ENCODE results near the gene XPO1. TPM values are rescaled to one million over a fixed set of nuclear protein-coding genes. Genes with fewer than 3 reads are reported as not detected.

XPO1 gene
- total RNA-seq, 1 experiment from 2014 or later, result 247 TPM

DNA sequence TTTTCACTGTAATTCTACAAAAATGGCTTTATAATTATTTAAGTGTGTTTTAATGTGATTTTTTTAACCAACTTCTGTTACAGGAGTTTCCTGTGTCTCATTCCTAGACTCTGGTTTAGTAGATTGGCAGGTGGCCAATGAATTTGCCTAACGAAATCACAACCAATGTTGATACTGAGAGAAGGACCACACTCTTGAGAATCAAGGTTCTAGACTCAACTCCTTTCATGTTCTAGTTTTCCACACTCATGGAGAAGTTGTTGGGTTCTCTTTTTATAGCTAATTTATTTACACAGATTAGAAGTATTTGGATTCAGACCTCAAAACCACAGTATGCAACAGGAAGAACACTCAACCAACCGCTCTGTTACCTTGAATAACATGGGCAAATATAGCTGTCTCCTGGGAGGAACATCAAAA lies 44.6 kb downstream of the XPO1 start:
- Histone ChIP-seq H3K4me1 (ENCODE audit: insufficient read depth, low read length, poor library complexity, severe bottlenecking) (no peaks in the 10 kb centered on the region), H3K4me3 (ENCODE audit: low read depth, low read length, poor library complexity, severe bottlenecking) (no peak overlapping the region), H3K36me3 (ENCODE audit: insufficient read depth, low read length, poor library complexity, severe bottlenecking) (peaks cover 95% of the 10 kb centered on the region), H3K27me3 (replicated peaks; ENCODE audit: insufficient read depth, low read depth, low read length, poor library complexity) (no peaks in the 10 kb centered on the region), H3K27ac (ENCODE audit: low read depth, low read length, poor library complexity, severe bottlenecking) (no peak overlapping the region), H3K9me3 (ENCODE audit: low read depth, low read length, poor library complexity, severe bottlenecking) (no peaks in the 10 kb centered on the region)
- DNase-seq (ENCODE audit: low spot score), result peak; percentile 33
- intact Hi-C loops (cut with micrococcal nuclease; ENCODE audit: unreplicated experiment), result no loop called here
- BruUV-seq (replicated peaks), result no TSS peak
- POLR2A ChIA-PET (ENCODE audit: low non-redundant PET), result no interaction called here
- TF ChIP-seq EZH2 (IDR thresholded peaks at IDR 0.05; ENCODE audit: borderline replicate concordance, low read depth, low read length, poor library complexity, severe bottlenecking), result no peak
- no peak for TF ChIP-seq CTCF (conservative IDR thresholded peaks at IDR 0.05; ENCODE audit: low read depth, low read length)
- CTCF ChIA-PET, result no interaction called here

DNA sequence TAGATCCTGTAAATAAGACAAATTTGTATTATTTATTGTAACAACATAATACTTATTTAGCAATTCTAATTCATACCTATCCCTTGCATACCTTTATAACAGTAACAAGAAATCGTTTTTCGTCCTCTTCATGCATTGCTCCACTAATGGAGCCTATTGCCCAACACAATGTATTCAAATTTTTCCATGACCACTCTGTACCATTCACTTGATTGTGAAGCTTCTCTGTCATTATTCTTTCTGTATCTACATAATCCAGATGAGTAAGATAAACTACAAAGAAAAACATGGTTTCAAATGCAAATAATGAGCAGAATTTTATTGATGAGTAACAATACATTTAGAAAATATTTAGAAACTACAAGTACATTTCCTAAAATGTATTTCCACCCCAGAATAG lies 45.7 kb downstream of the XPO1 start:
- ChIA-PET CTCF (no interaction called here), POLR2A (ENCODE audit: low non-redundant PET) (no interaction called here)
- no peaks in the 10 kb centered on the region for H3K9me3 ChIP-seq (ENCODE audit: low read depth, low read length, poor library complexity, severe bottlenecking)
- no peak overlapping the region for H3K27ac ChIP-seq (ENCODE audit: low read depth, low read length, poor library complexity, severe bottlenecking)
- no peaks in the 10 kb centered on the region for H3K27me3 ChIP-seq (replicated peaks; ENCODE audit: insufficient read depth, low read depth, low read length, poor library complexity)
- no peak for DNase-seq (ENCODE audit: low spot score)
- H3K4me1 ChIP-seq (ENCODE audit: insufficient read depth, low read length, poor library complexity, severe bottlenecking), result no peaks in the 10 kb centered on the region
- intact Hi-C loops (cut with micrococcal nuclease; ENCODE audit: unreplicated experiment), result no loop called here
- H3K4me3 ChIP-seq (ENCODE audit: low read depth, low read length, poor library complexity, severe bottlenecking), result no peak overlapping the region
- TSS peak; percentile 77 for BruUV-seq (replicated peaks)
- H3K36me3 ChIP-seq (ENCODE audit: insufficient read depth, low read length, poor library complexity, severe bottlenecking), result peaks cover 95% of the 10 kb centered on the region
- no peak for TF ChIP-seq EZH2 (IDR thresholded peaks at IDR 0.05; ENCODE audit: borderline replicate concordance, low read depth, low read length, poor library complexity, severe bottlenecking)
- no peak for TF ChIP-seq CTCF (conservative IDR thresholded peaks at IDR 0.05; ENCODE audit: low read depth, low read length)

GRCh38 chr2:61485281-61485680 lies 52.9 kb downstream of the XPO1 start:
- intact Hi-C loops (cut with micrococcal nuclease; ENCODE audit: unreplicated experiment), result no loop called here
- H3K27ac ChIP-seq (ENCODE audit: low read depth, low read length, poor library complexity, severe bottlenecking), result no peak overlapping the region
- H3K4me1 ChIP-seq (ENCODE audit: insufficient read depth, low read length, poor library complexity, severe bottlenecking), result no peaks in the 10 kb centered on the region
- DNase-seq (ENCODE audit: low spot score), result no peak
- TF ChIP-seq EZH2 (IDR thresholded peaks at IDR 0.05; ENCODE audit: borderline replicate concordance, low read depth, low read length, poor library complexity, severe bottlenecking), result no peak
- no peak for TF ChIP-seq CTCF (conservative IDR thresholded peaks at IDR 0.05; ENCODE audit: low read depth, low read length)
- H3K4me3 ChIP-seq (ENCODE audit: low read depth, low read length, poor library complexity, severe bottlenecking), result no peak overlapping the region
- no peaks in the 10 kb centered on the region for H3K9me3 ChIP-seq (ENCODE audit: low read depth, low read length, poor library complexity, severe bottlenecking)
- POLR2A ChIA-PET (ENCODE audit: low non-redundant PET), result no interaction called here
- peaks cover 88% of the 10 kb centered on the region for H3K36me3 ChIP-seq (ENCODE audit: insufficient read depth, low read length, poor library complexity, severe bottlenecking)
- CTCF ChIA-PET, result no interaction called here
- H3K27me3 ChIP-seq (replicated peaks; ENCODE audit: insufficient read depth, low read depth, low read length, poor library complexity), result no peaks in the 10 kb centered on the region
- BruUV-seq (replicated peaks), result no TSS peak
